Stimulated activated CD4-positive, alpha-beta T cell treated with anti-CD3 and anti-CD28 coated beads, TNF-alpha, amount 100 ng/mL, for 48 hours (primary cell): ENCODE data around the gene POU6F2.

Experiments
- DNase-seq, 3 donors: peaks; one replicate each; pipeline ENCODE4 v3.0.0-alpha.2; 2020; ENCODE audit warnings: low read depth in 3 of 3

POU6F2 gene

GRCh38 chr7:39432807-39433416 lies 455.2 kb downstream of the POU6F2 start:
- no peak for DNase-seq

- DNase-seq = no peak
Observed at GRCh38 chr7:39433550-39433949, 455.8 kb downstream of the POU6F2 start.

- no peak for DNase-seq
Observed at GRCh38 chr7:39434012-39434411, 456.3 kb downstream of the POU6F2 start.

GRCh38 chr7:39446546-39446945 lies 468.8 kb downstream of the POU6F2 start:
- DNase-seq = no peak

- no peak for DNase-seq
Observed at GRCh38 chr7:39451901-39452300, 474.2 kb downstream of the POU6F2 start.

GRCh38 chr7:39453743-39454355 lies 476.1 kb downstream of the POU6F2 start:
- peak; percentile 27 to 55 (median 42) for DNase-seq

GRCh38 chr7:39458061-39458745 lies 480.5 kb downstream of the POU6F2 start:
- no peak for DNase-seq

- DNase-seq = no peak
Observed at GRCh38 chr7:39459636-39460035, 481.9 kb downstream of the POU6F2 start.

GRCh38 chr7:39460486-39460885 lies 482.8 kb downstream of the POU6F2 start:
- no peak for DNase-seq

GRCh38 chr7:39461263-39461820 lies 483.6 kb downstream of the POU6F2 start:
- DNase-seq = no peak

- no peak for DNase-seq
Observed at GRCh38 chr7:39463252-39463651, 485.5 kb downstream of the POU6F2 start.

- no peak for DNase-seq
Observed at GRCh38 chr7:39464350-39465054, 486.8 kb downstream of the POU6F2 start.

- peak in 2 of 3 donors; percentile 6 to 38 for DNase-seq
Observed at GRCh38 chr7:39465055-39465929, 487.6 kb downstream of the POU6F2 start.

GRCh38 chr7:39468261-39468660 lies 490.6 kb downstream of the POU6F2 start:
- no peak for DNase-seq

GRCh38 chr7:39468808-39469374 lies 491.2 kb downstream of the POU6F2 start:
- no peak for DNase-seq

GRCh38 chr7:39480901-39481300 lies 503.2 kb downstream of the POU6F2 start:
- DNase-seq = no peak

GRCh38 chr7:39488467-39489393 lies 511.0 kb downstream of the POU6F2 start:
- no peak for DNase-seq

- DNase-seq = no peak
Observed at GRCh38 chr7:39490296-39490695, 512.6 kb downstream of the POU6F2 start.

GRCh38 chr7:39493934-39494333 lies 516.2 kb downstream of the POU6F2 start:
- no peak for DNase-seq

- no peak for DNase-seq
Observed at GRCh38 chr7:39501358-39501757, 523.6 kb downstream of the POU6F2 start.
